NCI-H2196 treated with DMSO at 0.1 percent for 48 hours (cell line): ENCODE measurements around the gene NFIC.
"Not testable (repeated sequence)": the region's sequence is repeated elsewhere in the genome, so short reads cannot be mapped to it uniquely, and the experiment has no call there.

Experiments
- DNase-seq: peaks from one replicate; lab custom pipeline; 2025; ENCODE audit not compliant: unreplicated experiment; lab: John Stamatoyannopoulos, UW

The NFIC gene

DNA sequence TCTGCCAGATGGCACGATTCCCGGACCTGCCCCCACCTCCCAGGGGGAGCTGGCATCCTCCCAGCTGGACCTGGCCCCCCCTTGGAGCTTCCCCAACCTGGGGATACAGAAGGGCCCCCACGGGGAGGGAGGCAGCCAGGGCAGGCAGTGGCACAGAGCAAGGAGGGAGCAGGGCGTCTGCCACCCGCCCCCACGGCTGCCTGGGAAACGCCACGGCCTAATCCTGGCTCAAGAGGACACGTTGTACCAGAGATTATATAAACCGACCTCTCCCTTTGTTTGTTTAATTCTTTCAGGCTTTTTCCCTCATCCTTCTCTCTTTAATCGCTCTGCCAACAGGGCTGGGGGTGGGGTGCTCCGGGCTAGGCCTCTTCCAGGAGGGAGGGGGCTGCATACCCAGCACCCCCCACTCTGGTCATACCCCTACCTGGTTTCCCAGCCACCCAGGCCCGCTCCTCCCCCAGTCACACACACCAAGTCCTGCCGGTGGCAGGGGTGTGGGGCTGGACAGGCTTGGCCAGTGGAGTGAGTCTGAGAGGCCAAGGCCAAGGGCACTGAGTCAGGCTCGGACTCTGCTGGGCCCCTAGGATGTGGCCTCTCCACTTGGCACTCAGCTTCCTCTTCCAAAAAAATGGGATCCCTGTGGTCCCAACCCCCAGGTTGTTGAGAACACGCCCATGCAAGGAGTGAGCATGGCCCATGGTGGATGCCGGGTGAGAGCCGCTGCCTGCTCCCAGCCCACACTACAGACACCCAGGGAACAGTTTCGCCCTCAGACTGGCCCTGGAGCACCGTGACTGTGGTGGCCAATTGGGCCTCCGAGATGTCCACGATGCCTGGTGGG lies 29.5 kb upstream of the NFIC start:
- DNase-seq, result peak; percentile 77

DNA sequence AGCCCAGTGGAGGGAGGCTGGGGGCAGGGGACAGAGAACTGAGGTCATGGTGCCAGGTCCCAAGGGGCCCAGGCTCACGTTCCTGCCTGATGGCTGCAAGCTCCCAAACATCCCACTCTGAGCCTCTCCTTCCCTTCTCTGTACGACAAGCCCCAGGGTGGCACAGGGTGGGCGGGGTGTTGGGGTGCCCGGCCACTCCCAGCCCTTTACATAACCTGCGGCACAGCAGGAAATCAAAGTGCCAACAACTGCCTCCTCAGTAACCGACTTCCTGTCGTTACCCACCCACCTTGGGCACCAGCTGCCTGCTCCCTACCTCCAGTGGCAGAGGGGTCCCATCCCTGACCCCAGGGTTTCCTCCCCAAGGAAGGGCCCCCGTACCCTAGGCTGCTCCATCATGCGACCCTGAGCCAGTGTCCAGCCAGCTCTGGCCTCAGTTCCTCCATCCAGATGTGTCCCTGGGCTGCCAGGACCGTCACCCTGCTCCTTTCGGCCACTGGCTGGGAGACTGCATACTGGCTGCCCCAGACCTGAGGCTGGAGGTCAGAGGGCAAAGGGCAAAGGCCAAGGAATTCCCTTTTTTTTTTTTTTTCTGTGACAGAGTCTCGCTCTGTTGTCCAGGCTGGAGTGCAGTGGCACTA lies 27.7 kb upstream of the NFIC start:
- no peak for DNase-seq

GRCh38 chr19:3340340-3340739 lies 26.0 kb upstream of the NFIC start:
- no peak for DNase-seq

- DNase-seq, result no peak
These were observed 24.1 kb upstream of the NFIC start for GRCh38 chr19:3342246-3342645.

DNA sequence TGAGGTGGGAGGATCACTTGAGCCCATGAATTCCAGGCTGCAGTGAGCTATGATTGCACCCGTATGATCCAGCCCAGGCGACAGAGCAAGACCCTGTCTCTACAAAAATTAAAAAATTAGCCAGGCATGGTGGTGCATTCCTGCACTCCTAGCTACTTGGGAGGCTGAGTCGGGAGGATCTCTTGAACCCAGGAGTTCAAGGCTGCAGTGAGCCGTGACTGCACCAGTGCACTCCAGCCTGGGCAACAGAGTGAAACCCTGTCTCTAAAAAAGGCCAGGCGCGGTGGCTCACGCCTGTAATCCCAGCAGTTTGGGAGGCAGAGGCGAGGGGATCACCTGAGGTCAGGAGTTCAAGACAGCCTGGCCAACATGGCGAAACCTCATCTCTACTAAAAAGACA lies 23.4 kb upstream of the NFIC start:
- not testable (repeated sequence) for DNase-seq

DNA sequence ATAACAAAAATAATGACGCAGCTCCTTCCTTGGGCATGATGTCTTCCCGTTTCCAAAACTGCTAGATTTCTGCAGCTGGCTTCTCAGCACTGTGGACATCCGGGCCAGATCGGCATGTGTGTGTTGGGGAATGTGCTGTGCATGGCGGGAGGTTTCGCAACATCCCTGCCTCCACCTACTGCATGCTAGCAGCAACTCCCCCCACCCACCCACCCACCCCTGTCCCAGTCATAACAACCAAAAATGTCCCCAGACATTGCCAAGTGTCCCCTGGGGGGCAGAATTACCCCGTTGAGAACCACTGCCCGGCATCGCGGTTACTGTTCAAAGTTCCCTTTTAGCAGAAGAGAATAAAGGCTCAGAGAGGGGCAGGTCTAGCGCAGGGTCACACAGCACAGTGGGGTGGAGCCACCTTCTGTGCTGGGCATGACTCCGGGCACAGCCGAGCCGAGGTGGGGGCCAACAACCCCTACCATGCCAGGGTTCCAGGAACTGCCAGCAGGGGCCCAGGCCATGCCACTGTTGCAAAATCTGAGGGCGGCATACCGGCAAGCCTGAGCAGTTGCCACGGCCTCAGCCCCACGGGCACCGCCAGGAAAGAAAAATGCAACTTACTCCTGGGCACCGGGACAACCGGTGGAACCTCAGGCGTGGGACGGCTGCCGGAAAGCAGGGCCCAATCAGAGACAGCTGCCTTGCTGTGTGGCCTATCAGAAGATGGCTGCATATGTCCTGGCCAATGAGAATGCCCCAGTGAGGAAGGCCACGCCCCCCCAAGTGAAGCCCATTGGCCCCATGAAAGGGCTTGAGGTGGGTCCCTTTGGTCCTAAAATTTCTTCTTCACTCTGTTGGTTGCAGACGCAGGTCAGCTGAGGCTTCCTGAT lies 22.5 kb upstream of the NFIC start:
- no peak for DNase-seq

DNA sequence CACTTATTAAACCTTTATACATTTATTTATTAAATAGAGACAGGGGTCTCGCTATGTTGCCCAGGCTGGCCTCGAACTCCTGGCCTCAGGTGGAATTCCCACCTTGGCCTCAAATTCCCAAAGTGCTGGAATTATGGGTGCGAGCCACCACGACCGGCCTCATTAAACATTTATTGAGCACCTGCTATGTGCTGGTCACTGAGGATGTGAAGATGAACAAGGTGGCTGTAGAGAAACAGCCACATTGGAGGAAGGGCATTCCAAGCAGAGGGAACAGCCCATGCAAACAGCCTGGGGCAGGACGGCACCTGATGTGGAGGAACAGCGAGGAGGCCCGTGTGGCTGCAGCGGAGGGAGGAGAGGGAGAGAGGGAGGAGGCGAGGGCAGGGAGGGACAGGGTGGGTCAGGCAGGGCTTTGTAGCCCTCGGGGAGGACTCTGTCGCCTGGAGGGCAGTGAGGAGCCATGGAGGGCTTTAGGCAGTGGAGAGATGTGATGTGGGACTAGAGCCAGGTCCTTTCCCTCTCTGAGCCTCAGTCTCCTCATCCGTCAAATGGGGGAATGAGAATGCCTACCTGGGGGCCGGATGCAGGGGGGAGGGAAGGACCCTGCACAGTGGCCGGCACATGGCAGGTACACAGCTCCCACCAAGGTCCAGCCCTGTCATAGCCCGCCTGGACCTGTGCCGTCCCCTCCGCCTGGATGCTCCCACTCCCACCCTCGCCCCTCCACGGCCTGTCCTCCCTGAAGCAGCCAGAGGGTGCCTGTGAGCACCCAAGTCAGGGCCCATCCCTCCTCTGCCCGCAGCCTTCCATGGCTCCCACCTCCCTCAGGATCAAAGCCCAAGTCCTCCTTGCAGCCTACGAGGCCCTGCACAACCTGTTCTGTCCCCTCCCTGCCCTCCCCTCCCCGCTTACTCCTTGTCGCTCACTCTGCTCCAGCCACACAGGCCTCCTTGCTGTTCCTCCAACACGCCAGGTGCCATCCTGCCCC lies 21.5 kb upstream of the NFIC start:
- DNase-seq, result no peak

DNA sequence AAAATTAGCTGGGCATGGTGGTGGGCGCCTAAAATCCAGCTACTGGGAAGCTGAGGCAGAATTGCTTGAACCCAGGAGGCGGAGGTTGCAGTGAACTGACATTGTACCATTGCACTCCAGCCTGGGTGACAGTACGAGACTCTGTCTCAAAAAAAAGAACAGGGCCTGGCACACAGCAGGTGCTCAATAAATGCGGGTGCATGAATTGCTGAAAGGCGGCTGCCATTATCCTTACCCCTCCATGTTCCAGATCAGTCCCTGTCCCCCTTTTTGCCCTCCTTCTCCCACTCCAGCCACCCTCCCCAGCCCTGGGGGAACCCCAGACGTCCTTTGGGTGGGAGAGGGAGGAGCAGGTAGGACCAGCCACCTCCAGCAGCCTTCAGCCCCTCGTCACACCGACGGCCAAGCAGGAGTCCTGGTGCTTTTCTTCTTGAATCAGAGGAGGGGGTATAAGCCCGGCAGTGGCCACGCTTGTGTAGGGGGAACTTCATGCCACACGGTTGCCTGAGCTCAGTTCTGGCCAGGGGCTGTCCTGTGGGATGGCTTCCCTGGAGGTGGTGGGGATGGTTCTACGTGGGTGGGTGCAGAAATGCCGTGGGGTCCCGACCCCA lies 20.4 kb upstream of the NFIC start:
- DNase-seq, result no peak

- peak; percentile 65 for DNase-seq
These were observed 19.6 kb upstream of the NFIC start for GRCh38 chr19:3346677-3347353.

GRCh38 chr19:3348042-3348441 lies 18.3 kb upstream of the NFIC start:
- no peak for DNase-seq

GRCh38 chr19:3348469-3348868 lies 17.9 kb upstream of the NFIC start:
- not testable (repeated sequence) for DNase-seq

DNA sequence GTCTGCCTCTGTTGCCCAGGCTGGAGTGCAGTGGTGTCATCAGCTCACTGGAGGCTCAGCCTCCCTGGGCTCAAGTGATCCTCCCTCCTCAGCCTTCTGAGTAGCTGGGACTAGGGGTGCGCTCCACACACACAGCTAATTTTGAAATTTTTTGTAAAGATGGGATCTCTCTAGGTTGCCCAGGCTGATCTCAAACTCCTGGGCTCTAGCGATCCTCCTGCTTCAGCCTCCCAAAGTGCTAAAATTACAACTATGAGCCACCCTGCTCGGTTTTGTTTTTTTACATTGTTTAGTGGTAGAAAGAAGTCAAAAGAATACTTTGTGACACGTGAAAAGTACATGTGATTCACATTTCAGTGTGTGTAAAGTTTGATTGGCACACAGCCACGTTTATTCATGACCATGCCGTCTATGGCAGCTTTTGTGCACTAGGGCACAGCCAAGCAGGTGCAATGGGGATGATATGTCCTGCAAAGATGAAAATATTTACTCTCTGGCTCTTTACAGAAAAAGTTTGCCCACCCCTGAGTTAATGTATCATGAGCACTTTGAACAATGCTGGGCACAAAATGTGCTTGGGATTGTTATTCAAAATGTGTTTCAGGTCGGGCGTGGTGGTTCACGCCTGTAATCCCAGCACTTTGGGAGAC lies 16.2 kb upstream of the NFIC start:
- DNase-seq, result peak; percentile 63

DNA sequence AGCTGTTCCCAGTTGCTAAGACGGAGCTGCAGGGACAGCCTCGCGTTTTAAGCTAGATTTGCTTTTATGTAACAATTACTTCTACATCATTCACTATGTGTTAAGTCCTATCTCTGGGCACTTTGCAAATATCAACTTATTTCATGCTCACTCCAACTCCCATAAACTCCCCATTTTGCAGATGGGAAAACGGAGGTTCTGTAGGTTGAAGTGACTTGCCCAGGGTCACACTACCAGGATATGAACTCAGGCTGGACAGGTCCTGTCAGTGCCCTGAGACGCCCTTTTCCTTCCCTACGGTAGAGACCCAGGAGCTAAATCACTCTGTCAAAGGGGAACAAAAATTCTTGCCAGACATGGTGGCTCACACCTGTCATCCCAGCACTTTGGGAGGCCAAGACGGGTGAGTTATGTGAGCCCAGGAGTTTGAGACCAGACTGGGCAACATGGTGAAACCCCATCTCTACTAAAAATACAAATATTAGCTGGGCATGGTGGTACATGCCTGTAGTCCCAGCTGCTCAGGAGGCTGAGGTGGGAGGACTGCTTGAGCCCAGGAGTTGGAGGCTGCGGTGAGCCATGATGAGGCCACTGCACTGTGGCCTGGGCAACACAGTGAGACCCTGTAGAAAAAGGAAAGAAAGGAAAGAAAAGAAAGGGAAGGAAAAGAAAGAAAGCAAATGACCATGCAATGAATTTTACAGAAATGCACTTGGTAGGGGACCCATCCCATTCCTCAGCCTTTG lies 14.5 kb upstream of the NFIC start:
- no peak for DNase-seq

DNA sequence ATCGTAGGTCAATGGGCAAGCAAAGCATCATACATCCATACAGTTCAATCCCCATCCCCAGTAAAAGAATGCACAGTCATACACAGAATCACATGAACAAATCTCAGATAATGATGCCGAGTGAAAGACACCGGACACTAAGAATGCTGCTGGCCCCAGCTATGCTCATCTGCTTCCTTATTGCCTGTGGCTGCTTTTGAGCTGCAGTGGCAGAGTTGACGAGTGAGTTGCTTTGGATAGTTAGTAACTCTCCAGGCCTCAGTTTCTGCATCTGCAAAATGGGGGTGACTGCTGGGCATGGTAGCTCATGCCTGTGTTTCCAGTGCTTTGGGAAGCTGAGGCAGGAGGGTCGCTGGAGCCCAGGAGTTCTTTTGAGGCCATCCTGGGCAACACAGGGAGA lies 12.9 kb upstream of the NFIC start:
- DNase-seq, result no peak

DNA sequence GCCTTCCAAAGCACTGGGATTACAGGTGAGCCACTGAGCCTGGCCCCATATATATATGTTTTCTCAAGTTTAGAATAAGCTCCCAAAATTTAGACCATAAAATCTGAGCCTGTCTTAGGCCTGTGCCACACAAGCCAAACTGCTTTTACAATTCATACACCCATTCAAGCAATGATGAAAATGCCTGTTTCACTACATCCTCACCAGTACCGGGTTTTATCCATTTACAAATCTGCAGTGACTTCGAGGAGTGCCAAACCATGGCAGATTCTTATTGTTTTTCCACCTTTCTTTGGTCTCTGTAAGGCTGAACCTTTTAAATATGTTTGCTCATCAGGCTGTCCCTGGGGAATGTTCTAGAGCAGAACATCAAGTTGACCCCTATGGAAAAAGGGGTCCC lies 9.6 kb upstream of the NFIC start:
- DNase-seq, result no peak

DNA sequence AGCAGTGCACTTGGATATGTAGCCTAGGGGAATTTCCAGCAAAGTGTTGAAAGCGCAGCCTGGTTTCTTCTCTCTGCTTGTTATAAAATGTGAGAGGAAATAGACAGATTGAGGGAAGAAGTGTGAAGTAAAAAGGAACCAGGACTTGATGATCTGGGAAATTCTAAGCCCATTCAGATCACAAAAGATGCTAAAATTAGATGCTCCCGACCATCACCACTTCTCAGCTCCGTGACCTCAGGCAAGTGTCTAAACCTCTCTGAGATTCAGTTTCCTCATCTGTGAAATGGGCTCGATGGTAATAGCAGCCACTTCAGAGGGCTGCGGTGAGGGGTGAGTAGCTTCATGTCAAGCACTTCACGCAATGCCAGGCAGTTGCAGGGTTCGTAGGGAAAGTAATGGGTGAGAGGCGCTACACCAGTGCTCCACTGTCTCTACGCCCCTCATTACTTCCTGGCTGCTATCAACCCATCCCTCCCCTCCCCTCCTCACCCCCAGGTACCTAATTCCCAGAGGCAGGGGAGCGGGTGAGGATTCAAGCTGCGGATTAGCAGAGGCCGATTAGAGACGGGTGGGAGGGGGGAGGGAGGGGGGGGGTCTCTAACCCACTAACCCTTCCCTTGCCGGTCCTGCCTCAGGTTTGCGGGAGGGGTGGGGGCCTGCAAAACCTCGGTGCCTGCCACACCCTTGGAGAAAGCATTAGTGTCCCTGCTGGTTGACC lies 9.0 kb upstream of the NFIC start:
- no peak for DNase-seq

DNA sequence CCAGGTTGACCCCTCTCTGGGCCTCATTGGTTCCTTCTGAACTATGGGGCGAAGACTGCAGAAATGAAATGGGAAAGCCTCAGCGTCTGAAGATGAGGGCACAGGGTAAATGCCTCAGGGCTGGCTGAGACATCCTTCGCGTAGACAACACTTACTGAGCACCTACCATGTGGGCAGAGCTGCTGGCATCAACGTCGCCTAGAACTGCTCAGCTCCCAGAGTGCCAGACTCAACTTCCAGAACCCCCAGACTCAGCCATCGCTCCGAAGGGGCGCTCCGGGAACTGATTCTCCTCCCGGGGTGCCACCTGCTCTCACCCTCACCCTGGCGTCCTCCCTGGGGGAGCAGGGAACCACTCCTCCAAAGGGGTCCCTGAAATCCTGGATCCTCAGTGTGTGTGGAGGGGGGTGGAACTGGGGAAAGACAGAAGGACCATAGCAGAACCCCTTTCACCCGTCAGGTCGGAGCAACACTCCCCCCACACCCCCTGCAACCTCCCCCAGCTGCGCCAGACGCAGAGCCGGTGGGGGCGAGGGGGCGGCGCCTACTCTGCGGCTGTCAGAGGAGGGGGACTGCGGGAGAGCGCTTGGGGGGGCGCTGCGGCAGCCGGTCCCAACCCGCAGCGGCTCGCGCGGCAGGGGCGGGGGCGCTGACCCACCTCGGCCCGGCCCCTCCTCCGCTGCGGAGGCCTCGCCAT lies 8.2 kb upstream of the NFIC start:
- DNase-seq, result no peak
